IMR-90 (cell line): Measurements from ENCODE around the gene HCK. TPM values are rescaled to one million over a fixed set of nuclear protein-coding genes. Genes with fewer than 3 reads are reported as not detected.

Source experiments
- ATAC-seq: fragments of 200-7000 bp; cut with Tn5 transposase; 2 replicates; pipeline ENCODE4 v1.9.1; 2020; ENCODE audit warnings: low read depth, mild to moderate bottlenecking, moderate library complexity
- BruUV-seq: library from RNA; stranded (reverse); fragments of 400-500 nt; replicated peaks from 2 replicates; lab custom pipeline; 2021; lab: Mats Ljungman, UMichigan
- CTCF ChIA-PET: fragments of 300-600 bp; formaldehyde crosslinking; extraction: SDS; loops from one replicate; lab custom pipeline; 2021; ENCODE audit warnings: antibody characterized with exemption; lab: Yijun Ruan, JAX
- POLR2A ChIA-PET: fragments of 300-600 bp; sonication (Branson Sonifier 250); formaldehyde crosslinking; loops from one replicate; lab custom pipeline; 2022; ENCODE audit warnings: antibody characterized with exemption; ENCODE audit not compliant: unreplicated experiment; lab: Charles Lee
- DNase-seq: peaks from one replicate; pipeline ENCODE4 v3.0.0; 2013
- H2AFZ ChIP-seq: replicated peaks from 2 replicates; pipeline ENCODE3; 2013; ENCODE audit warnings: low read length, mild to moderate bottlenecking; ENCODE audit not compliant: poor library complexity
- H2AK5ac ChIP-seq: 2 replicates; pipeline ENCODE4 v1.6.1; 2013; ENCODE audit warnings: low read depth, low read length, inconsistent platforms
- H2AK9ac ChIP-seq: replicated peaks from 2 replicates; pipeline ENCODE3; 2013; ENCODE audit warnings: mild to moderate bottlenecking, low read depth, low read length, moderate library complexity; ENCODE audit not compliant: poor library complexity
- H2BK120ac ChIP-seq: 2 replicates; pipeline ENCODE4 v1.6.1; 2013; ENCODE audit warnings: low read depth, low read length, inconsistent platforms
- H2BK15ac ChIP-seq: 3 replicates; pipeline ENCODE4 v1.6.1; 2013; ENCODE audit warnings: low read depth, low read length, inconsistent platforms
- H2BK20ac ChIP-seq: 2 replicates; pipeline ENCODE4 v1.6.1; 2013; ENCODE audit warnings: low read depth, mild to moderate bottlenecking, inconsistent platforms, low read length, moderate library complexity
- H2BK5ac ChIP-seq: 2 replicates; pipeline ENCODE4 v1.6.1; 2013; ENCODE audit warnings: mild to moderate bottlenecking, low read depth, low read length, inconsistent platforms; ENCODE audit not compliant: poor library complexity, severe bottlenecking
- H3K14ac ChIP-seq: replicated peaks from 2 replicates; pipeline ENCODE4 v1.6.1; 2013; ENCODE audit warnings: low read depth, low read length, inconsistent platforms
- H3K18ac ChIP-seq: 2 replicates; pipeline ENCODE4 v1.6.1; 2013; ENCODE audit warnings: low read depth, low read length, control low read depth
- H3K23ac ChIP-seq: 2 replicates; pipeline ENCODE4 v1.6.1; 2013; ENCODE audit warnings: low read depth, low read length, inconsistent platforms
- H3K27ac ChIP-seq: 2 replicates; pipeline ENCODE4 v1.5.1; 2013; ENCODE audit warnings: mild to moderate bottlenecking, control low read depth, low read length; ENCODE audit not compliant: insufficient read depth
- H3K27me3 ChIP-seq: 2 replicates; pipeline ENCODE4 v1.6.1; 2013; ENCODE audit warnings: low read length; ENCODE audit not compliant: control insufficient read depth, insufficient read depth
- H3K36me3 ChIP-seq: 2 replicates; pipeline ENCODE4 v1.6.1; 2013; ENCODE audit warnings: low read length, mixed read lengths; ENCODE audit not compliant: control insufficient read depth, insufficient read depth
- H3K4ac ChIP-seq: 2 replicates; pipeline ENCODE4 v1.6.1; 2013; ENCODE audit warnings: low read depth, low read length, inconsistent platforms
- H3K4me1 ChIP-seq: 2 replicates; pipeline ENCODE4 v1.6.1; 2013; ENCODE audit warnings: low read length, mixed read lengths; ENCODE audit not compliant: control insufficient read depth, insufficient read depth
- H3K4me2 ChIP-seq: 2 replicates; pipeline ENCODE4 v1.6.1; 2013; ENCODE audit warnings: low read depth, mild to moderate bottlenecking, control low read depth, low read length, moderate library complexity
- H3K4me3 ChIP-seq: 2 replicates; pipeline ENCODE4 v1.5.1; 2013; ENCODE audit warnings: low read depth, mild to moderate bottlenecking, control low read depth, low read length, moderate library complexity; ENCODE audit not compliant: insufficient read depth
- H3K56ac ChIP-seq: 2 replicates; pipeline ENCODE4 v1.6.1; 2013; ENCODE audit warnings: low read length, inconsistent platforms; ENCODE audit not compliant: insufficient read depth; ENCODE audit errors: extremely low read depth
- H3K79me1 ChIP-seq, 2 experiments: 2 replicates each; pipeline ENCODE4 v1.6.1; 2013; ENCODE audit warnings: low read length in 2 of 2, inconsistent platforms in 1 of 2, low read depth in 1 of 2
- H3K9ac ChIP-seq: 2 replicates; pipeline ENCODE4 v1.6.1; 2013; ENCODE audit warnings: low read depth, low read length, control low read depth
- H3K9me1 ChIP-seq: 2 replicates; pipeline ENCODE4 v1.6.1; 2013; ENCODE audit warnings: low read length, inconsistent platforms; ENCODE audit not compliant: insufficient read depth
- H3K9me3 ChIP-seq: 2 replicates; pipeline ENCODE4 v1.6.1; 2013; ENCODE audit warnings: low read length; ENCODE audit not compliant: control insufficient read depth, insufficient read depth
- H4K20me1 ChIP-seq: 2 replicates; pipeline ENCODE4 v1.6.1; 2013; ENCODE audit warnings: low read length, inconsistent platforms; ENCODE audit not compliant: insufficient read depth
- H4K5ac ChIP-seq: 2 replicates; pipeline ENCODE4 v1.6.1; 2013; ENCODE audit warnings: mild to moderate bottlenecking, low read depth, low read length, control low read depth
- H4K8ac ChIP-seq, 2 experiments: 2 replicates each; pipeline ENCODE4 v1.6.1; 2013; ENCODE audit warnings: low read depth in 2 of 2, low read length in 2 of 2, control low read depth in 1 of 2, inconsistent platforms in 1 of 2
- H4K91ac ChIP-seq: 2 replicates; pipeline ENCODE4 v1.6.1; 2013; ENCODE audit warnings: low read depth, low read length, inconsistent platforms; ENCODE audit not compliant: insufficient read depth
- MAZ ChIP-seq: IDR thresholded peaks from 2 replicates; pipeline ENCODE4 v1.6.1; 2012; ENCODE audit warnings: low read depth, mild to moderate bottlenecking, low read length, improper control_type of control experiment, moderate library complexity, borderline replicate concordance
- RAD21 ChIP-seq: IDR thresholded peaks from 2 replicates; pipeline ENCODE4 v1.6.1; 2012; ENCODE audit warnings: low read length, improper control_type of control experiment
- WGBS, 2 experiments: methylation state at CpG; one replicate each; pipeline versions ENCODE4 v1.1.5 to v1.1.7; 2013; ENCODE audit warnings: missing lambda C conversion rate in 2 of 2; ENCODE audit not compliant: insufficient read length in 1 of 2; ENCODE audit errors: extremely low coverage in 2 of 2; 5-methylcytosine and 5-hydroxymethylcytosine counted together
- dilution Hi-C: fragments of 300-500 bp; cut with HindIII; formaldehyde crosslinking; loops from one replicate; pipeline ENCODE4 v1.14.3; 2018; ENCODE audit warnings: low sequenced_read_pairs; ENCODE audit not compliant: unreplicated experiment
- in situ Hi-C: fragments of 300-500 bp; cut with MboI; formaldehyde crosslinking; loops from 3 replicates; pipeline ENCODE4 v1.14.3; 2019; ENCODE audit warnings: low sequenced_read_pairs, inconsistent platforms, mixed read lengths
- intact Hi-C: fragments of 100-400 bp; cut with micrococcal nuclease; formaldehyde crosslinking; loops from 2 replicates; pipeline ENCODE4 v1.10.0; 2022
- polyA plus RNA-seq, 3 experiments: library from polyadenylated mRNA; depleted of rRNA; stranded (reverse); fragments of >200 nt; gene quantifications; 2 replicates each; pipeline ENCODE4 v1.2.3, GENCODE V29; 2012; ENCODE audit warnings: low replicate concordance in 1 of 3
- total RNA-seq: library from RNA; depleted of rRNA; stranded (reverse); fragments of >200 nt; gene quantifications from 2 replicates; pipeline ENCODE4 v1.2.3, GENCODE V29; 2012
- TF ChIP-seq, protein P1 (sequence below): fragments of 150-350 bp; IDR thresholded peaks from 2 replicates; pipeline ENCODE4 v1.6.1; 2016; ENCODE audit warnings: low read depth, mild to moderate bottlenecking, low read length, moderate library complexity, borderline replicate concordance

Gene HCK
- total and polyA plus RNA-seq, 2 of the 4 experiments (the other 2 are of a cell fraction): not detected

DNA sequence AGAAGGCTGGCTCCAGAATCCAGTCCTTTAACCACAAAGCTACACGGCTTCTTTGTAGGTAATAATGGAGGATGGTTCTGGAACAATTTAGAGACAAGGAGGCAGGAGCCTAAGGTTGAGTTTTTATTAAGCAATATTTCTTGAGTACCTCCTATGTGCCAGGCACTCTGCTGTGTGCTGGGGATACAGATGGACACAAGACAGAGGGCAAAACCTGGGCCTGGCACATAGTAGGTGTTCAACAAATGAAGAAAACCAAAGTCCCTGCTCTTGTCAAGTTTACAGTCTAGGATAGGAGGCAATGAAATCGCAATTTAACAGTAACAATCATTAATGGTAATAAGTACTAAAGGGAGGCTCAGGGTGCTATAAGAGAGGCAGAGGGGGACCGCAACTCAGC is 24.4 kb upstream of the HCK start:
- Histone ChIP-seq H4K8ac (no peak overlapping the region), H2AK5ac (no peak overlapping the region), H2AFZ (no peak overlapping the region), H4K91ac (no peak overlapping the region), H3K9me3 (no peaks in the 10 kb centered on the region), H3K27me3 (peaks cover 60% of the 10 kb centered on the region), H3K27ac (no peak overlapping the region), H3K4ac (no peak overlapping the region), H2BK20ac (no peak overlapping the region), H4K5ac (no peak overlapping the region), H2BK15ac (no peak overlapping the region), H3K4me2 (no peak overlapping the region), H4K20me1 (no peaks in the 10 kb centered on the region), H3K79me1 (no peaks in the 10 kb centered on the region), H2BK120ac (no peak overlapping the region), H3K56ac (no peak overlapping the region), H3K4me1 (no peaks in the 10 kb centered on the region), H3K18ac (no peak overlapping the region), H2BK5ac (no peak overlapping the region), H2AK9ac (no peak overlapping the region), H3K14ac (no peak overlapping the region), H3K36me3 (no peaks in the 10 kb centered on the region), H3K23ac (no peak overlapping the region), H3K4me3 (no peak overlapping the region), H3K9ac (no peak overlapping the region), H3K9me1 (no peaks in the 10 kb centered on the region)
- dilution Hi-C loops (no loop called here), in situ Hi-C loops (no loop called here), intact Hi-C loops (no loop called here)
- CTCF ChIA-PET: no interaction called here
- 60% methylated on average over 1 of the region's 3 CpGs; no CpG with 5 or more reads in 1 of the 2 experiments for WGBS, 2 experiments
- DNase-seq (no peak), ATAC-seq (no peak)
- TF ChIP-seq, protein P1, sequence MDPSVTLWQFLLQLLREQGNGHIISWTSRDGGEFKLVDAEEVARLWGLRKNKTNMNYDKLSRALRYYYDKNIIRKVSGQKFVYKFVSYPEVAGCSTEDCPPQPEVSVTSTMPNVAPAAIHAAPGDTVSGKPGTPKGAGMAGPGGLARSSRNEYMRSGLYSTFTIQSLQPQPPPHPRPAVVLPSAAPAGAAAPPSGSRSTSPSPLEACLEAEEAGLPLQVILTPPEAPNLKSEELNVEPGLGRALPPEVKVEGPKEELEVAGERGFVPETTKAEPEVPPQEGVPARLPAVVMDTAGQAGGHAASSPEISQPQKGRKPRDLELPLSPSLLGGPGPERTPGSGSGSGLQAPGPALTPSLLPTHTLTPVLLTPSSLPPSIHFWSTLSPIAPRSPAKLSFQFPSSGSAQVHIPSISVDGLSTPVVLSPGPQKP: no peak
- TF ChIP-seq RAD21 (no peak), MAZ (no peak)
- no TSS peak for BruUV-seq
- POLR2A ChIA-PET: no interaction called here
